ENCODE measurements around the gene SH3PXD2B.
"Not testable (repeated sequence)": the region's sequence is repeated elsewhere in the genome, so short reads cannot be mapped to it uniquely, and the experiment has no call there.

SH3PXD2B gene

GRCh38 chr5:172407241-172407691 is 47.1 kb downstream of the SH3PXD2B start:
- DNase-seq (ENCODE audit: low spot score): no peak

GRCh38 chr5:172405226-172406107 is 48.9 kb downstream of the SH3PXD2B start:
- TF ChIP-seq CTCF (conservative IDR thresholded peaks at IDR 0.05; ENCODE audit: low read depth): no peak
- H3K27ac ChIP-seq: no peak overlapping the region
- POLR2A ChIA-PET (ENCODE audit: low non-redundant PET): no interaction called here
- CTCF ChIA-PET: interaction anchor here (0.6 to 1.1 kb wide), 3 partner anchors 34 to 637 kb away, joined by 3 read pairs; no protein-coding TSS in a partner anchor
- DNase-seq (ENCODE audit: low spot score): no peak

More at GRCh38 chr5:172407241-172407691, 47.1 kb downstream of the SH3PXD2B start:
- CTCF ChIA-PET: interaction anchor here (0.8 to 1.1 kb wide), 2 partner anchors 46 to 58 kb away, joined by 3 read pairs; no protein-coding TSS in a partner anchor
- POLR2A ChIA-PET (ENCODE audit: low non-redundant PET): no interaction called here
- no peak for TF ChIP-seq CTCF (conservative IDR thresholded peaks at IDR 0.05; ENCODE audit: low read depth)
- peak overlapping the region; percentile 69; the same call in 1 of the 2 replicates for H3K27ac ChIP-seq

GRCh38 chr5:172404746-172405145 is 49.6 kb downstream of the SH3PXD2B start:
- H3K27ac ChIP-seq: no peak overlapping the region
- no peak for DNase-seq (ENCODE audit: low spot score)
- ChIA-PET POLR2A (ENCODE audit: low non-redundant PET) (no interaction called here), CTCF (interaction anchor here (0.6 to 1.1 kb wide), 2 partner anchors 34 to 638 kb away, joined by 3 read pairs; no protein-coding TSS in a partner anchor)
- no peak for TF ChIP-seq CTCF (conservative IDR thresholded peaks at IDR 0.05; ENCODE audit: low read depth)

GRCh38 chr5:172403817-172404216 is 50.5 kb downstream of the SH3PXD2B start:
- CTCF ChIA-PET: no interaction called here

GRCh38 chr5:172403189-172403796 is 51.0 kb downstream of the SH3PXD2B start:
- ChIA-PET CTCF (no interaction called here), POLR2A (ENCODE audit: low non-redundant PET) (no interaction called here)
- TF ChIP-seq CTCF (conservative IDR thresholded peaks at IDR 0.05; ENCODE audit: low read depth): no peak
- DNase-seq (ENCODE audit: low spot score): no peak
- peak overlapping the region; percentile 27 for H3K27ac ChIP-seq

More at GRCh38 chr5:172403817-172404216, 50.5 kb downstream of the SH3PXD2B start:
- POLR2A ChIA-PET (ENCODE audit: low non-redundant PET): no interaction called here
- no peak for TF ChIP-seq CTCF (conservative IDR thresholded peaks at IDR 0.05; ENCODE audit: low read depth)
- H3K27ac ChIP-seq: no peak overlapping the region
- no peak for DNase-seq (ENCODE audit: low spot score)

GRCh38 chr5:172402531-172403188 is 51.7 kb downstream of the SH3PXD2B start:
- ChIA-PET CTCF (interaction anchor here (0.5 kb wide), 1 partner anchor 509 kb away, joined by 3 read pairs; no protein-coding TSS in a partner anchor), POLR2A (ENCODE audit: low non-redundant PET) (no interaction called here)
- H3K27ac ChIP-seq: peak overlapping the region; percentile 27
- no peak for TF ChIP-seq CTCF (conservative IDR thresholded peaks at IDR 0.05; ENCODE audit: low read depth)
- DNase-seq (ENCODE audit: low spot score): no peak

GRCh38 chr5:172402031-172402430 is 52.3 kb downstream of the SH3PXD2B start:
- DNase-seq (ENCODE audit: low spot score); POLR2A ChIA-PET (ENCODE audit: low non-redundant PET); H3K27ac ChIP-seq: not testable (repeated sequence)
- CTCF ChIA-PET: interaction anchor here (0.5 to 0.6 kb wide), 2 partner anchors 422 to 509 kb away, joined by 3 read pairs; no protein-coding TSS in a partner anchor

All from RWPE1 (cell line).